ENCODE results near the gene CYTH4.

Gene CYTH4

GRCh38 chr22:37313376-37314314, 31.3 kb downstream of the CYTH4 start:
- Histone ChIP-seq H3K9me3 (ENCODE audit: control insufficient read depth in 2 of 2, low read length in 2 of 2) (no peaks in the 10 kb centered on the region), H3K4me1 (ENCODE audit: control insufficient read depth, insufficient read depth, low read length) (peaks cover 6% of the 10 kb centered on the region), H3K27me3 (ENCODE audit: control insufficient read depth in 1 of 2, insufficient read depth in 2 of 2, low read length in 2 of 2) (peaks cover 2 to 11% of the 10 kb centered on the region in 2 donors), H3K27ac (ENCODE audit: low read length) (no peak overlapping the region), H3K36me3 (ENCODE audit: control insufficient read depth in 2 of 2, insufficient read depth in 2 of 2, low read length in 2 of 2) (no peaks in the 10 kb centered on the region), H3K4me3 (ENCODE audit: low read length in 2 of 2) (no peak overlapping the region), H3K9ac (ENCODE audit: low read length in 2 of 2) (no peak overlapping the region)

GRCh38 chr22:37314315-37315074, 32.2 kb downstream of the CYTH4 start:
- no peak overlapping the region for H3K4me3 ChIP-seq (ENCODE audit: low read length in 2 of 2)
- H3K9me3 ChIP-seq (ENCODE audit: control insufficient read depth in 2 of 2, low read length in 2 of 2) = no peaks in the 10 kb centered on the region
- H3K27ac ChIP-seq (ENCODE audit: low read length) = no peak overlapping the region
- H3K36me3 ChIP-seq (ENCODE audit: control insufficient read depth in 2 of 2, insufficient read depth in 2 of 2, low read length in 2 of 2) = no peaks in the 10 kb centered on the region
- H3K4me1 ChIP-seq (ENCODE audit: control insufficient read depth, insufficient read depth, low read length) = peaks cover 3% of the 10 kb centered on the region
- peaks cover 2 to 11% of the 10 kb centered on the region in 2 donors for H3K27me3 ChIP-seq (ENCODE audit: control insufficient read depth in 1 of 2, insufficient read depth in 2 of 2, low read length in 2 of 2)
- no peak overlapping the region for H3K9ac ChIP-seq (ENCODE audit: low read length in 2 of 2)

GRCh38 chr22:37316405-37316804, 34.1 kb downstream of the CYTH4 start:
- H3K27me3 ChIP-seq (ENCODE audit: control insufficient read depth in 1 of 2, insufficient read depth in 2 of 2, low read length in 2 of 2) = peaks cover 4 to 14% of the 10 kb centered on the region in 2 donors
- H3K4me1 ChIP-seq (ENCODE audit: control insufficient read depth, insufficient read depth, low read length) = peaks cover 3% of the 10 kb centered on the region
- no peak overlapping the region for H3K4me3 ChIP-seq (ENCODE audit: low read length in 2 of 2)
- H3K36me3 ChIP-seq (ENCODE audit: control insufficient read depth in 2 of 2, insufficient read depth in 2 of 2, low read length in 2 of 2) = no peaks in the 10 kb centered on the region
- H3K9ac ChIP-seq (ENCODE audit: low read length in 2 of 2) = no peak overlapping the region
- H3K27ac ChIP-seq (ENCODE audit: low read length) = no peak overlapping the region
- no peaks in the 10 kb centered on the region for H3K9me3 ChIP-seq (ENCODE audit: control insufficient read depth in 2 of 2, low read length in 2 of 2)

GRCh38 chr22:37316875-37317371, 34.6 kb downstream of the CYTH4 start:
- Histone ChIP-seq H3K36me3 (ENCODE audit: control insufficient read depth in 2 of 2, insufficient read depth in 2 of 2, low read length in 2 of 2) (no peaks in the 10 kb centered on the region), H3K27me3 (ENCODE audit: control insufficient read depth in 1 of 2, insufficient read depth in 2 of 2, low read length in 2 of 2) (peaks cover 3 to 14% of the 10 kb centered on the region in 2 donors), H3K9me3 (ENCODE audit: control insufficient read depth in 2 of 2, low read length in 2 of 2) (no peaks in the 10 kb centered on the region), H3K9ac (ENCODE audit: low read length in 2 of 2) (no peak overlapping the region), H3K4me3 (ENCODE audit: low read length in 2 of 2) (no peak overlapping the region), H3K27ac (ENCODE audit: low read length) (no peak overlapping the region), H3K4me1 (ENCODE audit: control insufficient read depth, insufficient read depth, low read length) (peaks cover 3% of the 10 kb centered on the region)

GRCh38 chr22:37317698-37318210, 35.4 kb downstream of the CYTH4 start:
- Histone ChIP-seq H3K9ac (ENCODE audit: low read length in 2 of 2) (no peak overlapping the region), H3K27me3 (ENCODE audit: control insufficient read depth in 1 of 2, insufficient read depth in 2 of 2, low read length in 2 of 2) (peaks cover 6 to 19% of the 10 kb centered on the region in 2 donors), H3K4me1 (ENCODE audit: control insufficient read depth, insufficient read depth, low read length) (peaks cover 3% of the 10 kb centered on the region), H3K4me3 (ENCODE audit: low read length in 2 of 2) (no peak overlapping the region), H3K36me3 (ENCODE audit: control insufficient read depth in 2 of 2, insufficient read depth in 2 of 2, low read length in 2 of 2) (no peaks in the 10 kb centered on the region), H3K9me3 (ENCODE audit: control insufficient read depth in 2 of 2, low read length in 2 of 2) (no peaks in the 10 kb centered on the region), H3K27ac (ENCODE audit: low read length) (no peak overlapping the region)

GRCh38 chr22:37318364-37319109, 36.2 kb downstream of the CYTH4 start:
- Histone ChIP-seq H3K36me3 (ENCODE audit: control insufficient read depth in 2 of 2, insufficient read depth in 2 of 2, low read length in 2 of 2) (no peaks in the 10 kb centered on the region), H3K27ac (ENCODE audit: low read length) (no peak overlapping the region), H3K9me3 (ENCODE audit: control insufficient read depth in 2 of 2, low read length in 2 of 2) (no peaks in the 10 kb centered on the region), H3K4me3 (ENCODE audit: low read length in 2 of 2) (no peak overlapping the region), H3K4me1 (ENCODE audit: control insufficient read depth, insufficient read depth, low read length) (peaks cover 3% of the 10 kb centered on the region), H3K27me3 (ENCODE audit: control insufficient read depth in 1 of 2, insufficient read depth in 2 of 2, low read length in 2 of 2) (peaks cover 11 to 21% of the 10 kb centered on the region in 2 donors), H3K9ac (ENCODE audit: low read length in 2 of 2) (no peak overlapping the region)

- Histone ChIP-seq H3K36me3 (ENCODE audit: control insufficient read depth in 2 of 2, insufficient read depth in 2 of 2, low read length in 2 of 2) (no peaks in the 10 kb centered on the region), H3K27ac (ENCODE audit: low read length) (no peak overlapping the region), H3K9me3 (ENCODE audit: control insufficient read depth in 2 of 2, low read length in 2 of 2) (no peaks in the 10 kb centered on the region), H3K4me1 (ENCODE audit: control insufficient read depth, insufficient read depth, low read length) (no peaks in the 10 kb centered on the region), H3K9ac (ENCODE audit: low read length in 2 of 2) (no peak overlapping the region), H3K4me3 (ENCODE audit: low read length in 2 of 2) (no peak overlapping the region), H3K27me3 (ENCODE audit: control insufficient read depth in 1 of 2, insufficient read depth in 2 of 2, low read length in 2 of 2) (peaks cover 17 to 26% of the 10 kb centered on the region in 2 donors)
Measured at GRCh38 chr22:37319469-37319868, 37.2 kb downstream of the CYTH4 start.

- Histone ChIP-seq H3K27ac (ENCODE audit: low read length) (no peak overlapping the region), H3K27me3 (ENCODE audit: control insufficient read depth in 1 of 2, insufficient read depth in 2 of 2, low read length in 2 of 2) (peaks cover 27 to 30% of the 10 kb centered on the region in 2 donors), H3K9me3 (ENCODE audit: control insufficient read depth in 2 of 2, low read length in 2 of 2) (no peaks in the 10 kb centered on the region), H3K4me3 (ENCODE audit: low read length in 2 of 2) (no peak overlapping the region), H3K4me1 (ENCODE audit: control insufficient read depth, insufficient read depth, low read length) (no peaks in the 10 kb centered on the region), H3K9ac (ENCODE audit: low read length in 2 of 2) (no peak overlapping the region), H3K36me3 (ENCODE audit: control insufficient read depth in 2 of 2, insufficient read depth in 2 of 2, low read length in 2 of 2) (no peaks in the 10 kb centered on the region)
Measured at GRCh38 chr22:37320726-37321677, 38.7 kb downstream of the CYTH4 start.

GRCh38 chr22:37324340-37325038, 42.2 kb downstream of the CYTH4 start:
- H3K36me3 ChIP-seq (ENCODE audit: control insufficient read depth in 2 of 2, insufficient read depth in 2 of 2, low read length in 2 of 2) = no peaks in the 10 kb centered on the region
- no peak overlapping the region for H3K4me3 ChIP-seq (ENCODE audit: low read length in 2 of 2)
- H3K9ac ChIP-seq (ENCODE audit: low read length in 2 of 2) = no peak overlapping the region
- H3K27me3 ChIP-seq (ENCODE audit: control insufficient read depth in 1 of 2, insufficient read depth in 2 of 2, low read length in 2 of 2) = peaks cover 32 to 40% of the 10 kb centered on the region in 2 donors
- no peak overlapping the region for H3K27ac ChIP-seq (ENCODE audit: low read length)
- H3K9me3 ChIP-seq (ENCODE audit: control insufficient read depth in 2 of 2, low read length in 2 of 2) = no peaks in the 10 kb centered on the region
- H3K4me1 ChIP-seq (ENCODE audit: control insufficient read depth, insufficient read depth, low read length) = no peaks in the 10 kb centered on the region

All from stomach smooth muscle (tissue), 2 donors.